BLaER1 (cell line): ENCODE measurements around the gene GNPNAT1.

Experiments
- H3K27ac ChIP-seq: shearing (Covaris generic); formaldehyde crosslinking; 2 replicates; pipeline ENCODE4 v1.8.1; 2022
- H3K27me3 ChIP-seq: shearing (Covaris generic); formaldehyde crosslinking; 2 replicates; pipeline ENCODE4 v1.8.1; 2022
- H3K36me3 ChIP-seq: shearing (Covaris generic); formaldehyde crosslinking; 2 replicates; pipeline ENCODE4 v1.8.1; 2022
- H3K4me1 ChIP-seq: shearing (Covaris generic); formaldehyde crosslinking; 2 replicates; pipeline ENCODE4 v1.8.1; 2022
- H3K4me2 ChIP-seq: shearing (Covaris generic); formaldehyde crosslinking; 2 replicates; pipeline ENCODE4 v1.8.1; 2022
- H3K4me3 ChIP-seq: shearing (Covaris generic); formaldehyde crosslinking; 2 replicates; pipeline ENCODE4 v1.8.1; 2022
- H3K9ac ChIP-seq: shearing (Covaris generic); formaldehyde crosslinking; 2 replicates; pipeline ENCODE4 v1.8.1; 2022
- H3K9me3 ChIP-seq: shearing (Covaris generic); formaldehyde crosslinking; 2 replicates; pipeline ENCODE4 v1.8.1; 2022
- H4K20me1 ChIP-seq: shearing (Covaris generic); formaldehyde crosslinking; 2 replicates; pipeline ENCODE4 v1.8.1; 2022
- Cebpa-rat ChIP-seq: shearing (Covaris generic); IDR thresholded peaks from 2 replicates; pipeline ENCODE4 v1.8.1; 2022

GNPNAT1 gene

DNA sequence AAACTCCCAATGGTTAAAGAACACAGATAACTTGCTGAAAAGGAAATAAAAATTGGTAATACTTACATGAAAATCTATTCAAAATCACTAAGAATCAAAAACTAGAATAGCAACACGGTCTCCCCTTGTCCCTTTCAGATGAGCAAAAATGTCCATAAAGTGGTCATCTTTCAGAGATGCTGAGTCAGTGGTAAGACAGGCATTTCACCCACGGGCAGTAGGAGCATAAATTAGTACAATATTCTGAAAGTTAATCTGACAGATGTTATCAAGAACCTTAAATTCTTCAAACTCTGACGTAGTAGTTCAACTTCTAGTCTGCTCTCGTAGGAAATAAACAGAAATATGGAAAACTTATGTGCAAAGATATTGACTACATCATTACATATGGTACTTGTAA is 33.1 kb upstream of the GNPNAT1 start:
- H3K27ac ChIP-seq, result no peak overlapping the region
- TF ChIP-seq Cebpa-rat, result no peak
- no peak overlapping the region for H3K4me2 ChIP-seq

DNA sequence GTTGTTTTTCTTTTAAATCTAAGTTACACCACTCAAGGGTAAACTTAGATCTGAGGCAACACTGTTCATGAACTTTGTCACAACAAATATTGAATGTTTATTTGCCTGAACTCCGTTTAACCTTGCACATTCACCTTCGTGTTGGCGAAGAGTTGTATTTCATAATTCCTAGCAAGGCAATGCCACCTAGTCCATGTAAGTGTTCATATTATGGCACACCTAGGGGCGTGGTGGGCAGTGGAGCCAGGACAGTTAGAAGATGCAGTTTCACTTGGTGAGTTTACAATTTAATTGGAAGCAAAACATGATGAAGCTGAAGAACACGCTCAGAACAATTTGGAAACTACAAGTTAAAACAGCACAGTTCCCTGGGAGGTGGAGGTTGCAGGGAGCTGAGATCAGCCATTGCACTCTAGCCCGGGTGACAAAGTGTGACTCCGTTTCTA is 30.4 kb upstream of the GNPNAT1 start:
- Histone ChIP-seq H4K20me1 (no peaks in the 10 kb centered on the region), H3K4me2 (no peak overlapping the region), H3K4me3 (no peak overlapping the region), H3K9me3 (no peaks in the 10 kb centered on the region), H3K36me3 (no peaks in the 10 kb centered on the region), H3K9ac (no peak overlapping the region), H3K4me1 (peaks cover 5% of the 10 kb centered on the region; the same call in 1 of the 2 replicates), H3K27ac (no peak overlapping the region), H3K27me3 (no peaks in the 10 kb centered on the region)
- TF ChIP-seq Cebpa-rat, result no peak

More for the DNA sequence above, 33.1 kb upstream of the GNPNAT1 start:
- Histone ChIP-seq H3K27me3 (no peaks in the 10 kb centered on the region), H3K4me3 (no peak overlapping the region), H3K36me3 (no peaks in the 10 kb centered on the region), H4K20me1 (no peaks in the 10 kb centered on the region), H3K4me1 (peaks cover 5% of the 10 kb centered on the region; the same call in 1 of the 2 replicates), H3K9me3 (no peaks in the 10 kb centered on the region), H3K9ac (no peak overlapping the region)

DNA sequence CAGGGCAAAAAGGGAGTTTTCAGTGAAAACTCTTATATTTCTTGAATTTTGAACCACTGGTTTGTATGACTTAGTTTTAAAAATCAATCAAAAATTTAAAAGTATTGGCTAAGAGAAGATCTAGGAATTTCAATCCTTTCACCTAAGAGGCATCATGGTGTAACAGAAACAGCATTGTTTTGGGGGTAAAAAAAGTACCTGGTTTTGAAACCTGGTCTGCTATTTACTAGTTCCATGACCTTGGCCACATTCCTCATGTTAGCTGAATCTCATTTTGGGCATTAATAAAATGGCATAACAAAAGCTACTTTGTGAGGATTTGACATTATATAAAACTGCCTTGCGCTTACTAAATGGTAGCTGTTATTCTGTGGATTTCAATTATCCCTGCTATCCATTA is 16.7 kb upstream of the GNPNAT1 start:
- Histone ChIP-seq H3K4me2 (no peak overlapping the region), H3K36me3 (no peaks in the 10 kb centered on the region)

DNA sequence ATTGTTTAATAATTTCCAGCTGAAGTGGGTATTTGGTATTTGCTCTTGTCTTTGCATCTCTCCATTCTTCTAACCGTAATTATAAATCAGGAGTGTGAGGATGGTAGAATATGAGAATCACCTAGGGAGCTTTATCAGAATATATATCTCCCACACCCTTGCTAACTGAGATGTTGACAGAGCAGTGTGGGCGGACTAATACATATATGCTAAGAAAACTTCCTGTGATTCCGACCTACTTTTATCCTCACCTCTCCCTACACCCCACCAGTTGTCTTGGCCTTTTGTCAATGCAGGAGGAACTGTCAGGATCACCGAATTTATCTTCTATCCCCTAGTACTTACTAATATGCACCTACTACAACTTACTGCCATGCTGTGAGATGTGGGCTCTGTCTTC is 14.7 kb upstream of the GNPNAT1 start:
- no peaks in the 10 kb centered on the region for H3K36me3 ChIP-seq
- H3K4me1 ChIP-seq, result peaks cover 6% of the 10 kb centered on the region
- H3K4me3 ChIP-seq, result no peak overlapping the region
- H3K27ac ChIP-seq, result no peak overlapping the region
- no peaks in the 10 kb centered on the region for H3K27me3 ChIP-seq
- no peaks in the 10 kb centered on the region for H4K20me1 ChIP-seq
- H3K9ac ChIP-seq, result no peak overlapping the region
- TF ChIP-seq Cebpa-rat, result no peak
- no peak overlapping the region for H3K4me2 ChIP-seq
- no peaks in the 10 kb centered on the region for H3K9me3 ChIP-seq

More for the DNA sequence above, 16.7 kb upstream of the GNPNAT1 start:
- no peaks in the 10 kb centered on the region for H3K9me3 ChIP-seq
- no peaks in the 10 kb centered on the region for H3K27me3 ChIP-seq
- H3K27ac ChIP-seq, result no peak overlapping the region
- TF ChIP-seq Cebpa-rat, result no peak
- no peaks in the 10 kb centered on the region for H4K20me1 ChIP-seq
- H3K9ac ChIP-seq, result no peak overlapping the region
- no peaks in the 10 kb centered on the region for H3K4me1 ChIP-seq
- H3K4me3 ChIP-seq, result no peak overlapping the region

DNA sequence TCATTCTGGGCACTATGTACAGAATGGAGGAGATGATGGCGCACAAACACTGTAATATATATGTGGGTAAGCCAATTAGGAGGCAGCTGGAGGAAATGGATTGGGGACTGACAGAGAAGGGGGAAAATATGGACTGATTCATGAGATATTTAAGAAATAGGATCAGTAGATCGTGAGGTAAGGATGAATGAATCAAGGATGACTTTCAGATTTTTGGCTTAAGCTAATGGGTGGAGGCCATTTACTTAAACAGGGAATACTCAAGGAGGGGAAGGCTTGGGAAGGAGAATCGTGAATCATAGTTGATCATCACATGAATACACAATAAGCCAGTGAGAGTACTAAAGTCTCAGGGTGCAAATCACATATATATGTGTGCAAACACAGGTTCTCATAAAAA is 11.2 kb upstream of the GNPNAT1 start:
- no peak overlapping the region for H3K9ac ChIP-seq
- H3K4me2 ChIP-seq, result no peak overlapping the region
- H3K4me3 ChIP-seq, result no peak overlapping the region

DNA sequence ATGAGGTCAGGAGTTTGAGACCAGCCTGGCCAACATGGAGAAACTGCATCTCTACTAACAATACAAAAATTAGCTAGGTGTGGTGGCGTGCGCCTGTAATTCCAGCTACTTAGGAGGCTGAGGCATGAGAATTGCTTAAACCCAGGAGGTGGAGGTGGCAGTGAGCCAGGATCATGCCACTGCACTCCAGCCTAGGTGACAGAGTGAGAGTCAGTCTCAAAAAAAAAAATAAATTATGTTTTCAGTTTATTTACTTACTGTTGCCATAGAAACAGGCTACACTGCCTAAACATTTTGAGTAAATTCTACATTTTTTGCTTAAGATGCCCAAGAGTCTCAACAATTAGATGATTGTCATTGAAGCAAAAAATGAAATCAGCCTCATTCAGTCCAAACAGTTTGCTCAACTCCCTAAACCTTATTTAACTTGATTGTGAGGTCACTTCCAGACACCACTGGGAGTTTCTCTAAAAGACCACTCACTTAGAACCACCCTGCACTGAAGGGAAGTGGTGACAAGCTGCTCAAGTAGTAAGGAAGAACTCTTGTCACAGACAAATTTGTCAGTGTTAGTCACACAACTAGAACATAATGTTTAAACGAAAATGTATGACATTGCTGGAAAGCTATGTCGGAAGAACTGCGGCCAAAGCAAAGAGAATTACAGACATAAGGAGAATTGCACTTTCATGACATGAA is 9.8 kb upstream of the GNPNAT1 start:
- H3K27me3 ChIP-seq, result no peaks in the 10 kb centered on the region
- no peak overlapping the region for H3K9ac ChIP-seq
- no peaks in the 10 kb centered on the region for H3K36me3 ChIP-seq
- no peak overlapping the region for H3K4me3 ChIP-seq
- peaks cover 8% of the 10 kb centered on the region for H3K4me1 ChIP-seq
- no peak overlapping the region for H3K27ac ChIP-seq
- H4K20me1 ChIP-seq, result no peaks in the 10 kb centered on the region
- peaks cover 9% of the 10 kb centered on the region for H3K9me3 ChIP-seq
- peak overlapping the region; percentile 10; the same call in 1 of the 2 replicates for H3K4me2 ChIP-seq
- no peak for TF ChIP-seq Cebpa-rat

More for the DNA sequence above, 11.2 kb upstream of the GNPNAT1 start:
- H3K4me1 ChIP-seq, result peaks cover 8% of the 10 kb centered on the region
- TF ChIP-seq Cebpa-rat, result no peak
- 0 out of 2 replicates have a peak, but pooled peaks cover 2% of the 10 kb centered on the region for H3K9me3 ChIP-seq
- H4K20me1 ChIP-seq, result no peaks in the 10 kb centered on the region
- no peak overlapping the region for H3K27ac ChIP-seq
- H3K36me3 ChIP-seq, result no peaks in the 10 kb centered on the region
- H3K27me3 ChIP-seq, result no peaks in the 10 kb centered on the region

DNA sequence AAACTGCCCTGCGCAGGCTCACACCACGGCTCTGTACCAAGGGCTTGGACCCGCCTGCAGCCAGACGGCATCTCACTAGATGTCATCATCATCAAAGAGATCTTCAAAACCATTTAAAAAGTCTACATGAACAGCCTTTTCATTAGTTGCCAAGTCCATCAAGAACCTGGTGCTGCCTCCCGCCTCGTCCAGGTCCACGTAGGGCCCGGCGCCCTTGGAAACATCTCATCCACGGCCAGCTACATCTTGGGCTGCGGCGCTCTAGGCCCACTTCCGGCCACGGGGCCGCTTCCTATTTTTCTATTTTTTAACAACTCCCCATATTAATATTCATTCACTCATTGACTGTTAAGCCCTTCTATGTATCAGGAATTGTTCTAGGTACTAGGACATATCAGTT is 7.4 kb upstream of the GNPNAT1 start:
- H3K27ac ChIP-seq, result no peak overlapping the region

DNA sequence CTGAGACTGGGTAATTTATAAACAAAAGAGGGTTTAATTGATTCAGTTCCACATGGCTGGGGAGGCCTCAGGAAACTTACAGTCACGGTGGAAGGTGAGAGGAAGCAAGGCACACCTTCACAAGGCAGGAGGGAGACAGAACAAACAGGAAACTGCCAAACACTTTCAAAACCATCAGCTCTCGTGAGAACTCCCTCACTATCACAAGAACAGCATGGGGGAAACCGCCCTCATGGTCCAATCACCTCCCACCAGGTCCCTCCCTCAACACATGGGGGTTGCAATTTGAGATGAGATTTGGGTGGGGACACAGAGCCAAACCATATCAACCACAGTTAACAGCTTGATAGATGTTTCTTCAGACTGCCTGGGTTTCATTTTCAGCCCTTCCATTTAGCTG is 6.2 kb upstream of the GNPNAT1 start:
- H3K4me2 ChIP-seq, result no peak overlapping the region
- peaks cover 8% of the 10 kb centered on the region for H3K4me1 ChIP-seq
- no peak overlapping the region for H3K9ac ChIP-seq
- peaks cover 16% of the 10 kb centered on the region for H3K9me3 ChIP-seq
- TF ChIP-seq Cebpa-rat, result no peak
- H3K4me3 ChIP-seq, result no peak overlapping the region
- no peak overlapping the region for H3K27ac ChIP-seq
- H4K20me1 ChIP-seq, result no peaks in the 10 kb centered on the region
- no peaks in the 10 kb centered on the region for H3K36me3 ChIP-seq
- no peaks in the 10 kb centered on the region for H3K27me3 ChIP-seq

More for the DNA sequence above, 7.4 kb upstream of the GNPNAT1 start:
- Histone ChIP-seq H3K9ac (no peak overlapping the region), H3K4me1 (peaks cover 8% of the 10 kb centered on the region), H3K36me3 (no peaks in the 10 kb centered on the region), H3K27me3 (no peaks in the 10 kb centered on the region), H3K4me3 (no peak overlapping the region), H4K20me1 (no peaks in the 10 kb centered on the region), H3K9me3 (peaks cover 16% of the 10 kb centered on the region), H3K4me2 (no peak overlapping the region)
- no peak for TF ChIP-seq Cebpa-rat

DNA sequence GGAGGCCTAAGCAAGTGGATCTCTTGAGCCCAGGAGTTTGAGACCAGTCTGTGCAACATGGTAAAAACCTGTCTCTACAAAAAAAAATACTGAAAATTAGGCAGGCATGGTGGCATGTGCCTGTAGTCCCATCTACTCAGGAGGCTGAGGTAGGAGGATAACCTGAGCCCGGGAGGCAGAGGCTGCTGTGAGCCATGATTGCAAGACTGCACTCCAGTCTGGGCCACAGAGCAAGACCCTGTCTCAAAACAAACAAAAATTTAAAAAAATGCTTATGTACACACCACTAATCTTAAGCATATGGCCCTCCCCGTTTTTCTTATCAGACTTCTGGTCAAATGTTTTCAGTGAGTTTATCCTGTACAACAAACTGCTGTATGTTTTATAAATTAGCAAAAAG is 1.7 kb upstream of the GNPNAT1 start:
- no peak overlapping the region for H3K4me2 ChIP-seq
- no peak for TF ChIP-seq Cebpa-rat

DNA sequence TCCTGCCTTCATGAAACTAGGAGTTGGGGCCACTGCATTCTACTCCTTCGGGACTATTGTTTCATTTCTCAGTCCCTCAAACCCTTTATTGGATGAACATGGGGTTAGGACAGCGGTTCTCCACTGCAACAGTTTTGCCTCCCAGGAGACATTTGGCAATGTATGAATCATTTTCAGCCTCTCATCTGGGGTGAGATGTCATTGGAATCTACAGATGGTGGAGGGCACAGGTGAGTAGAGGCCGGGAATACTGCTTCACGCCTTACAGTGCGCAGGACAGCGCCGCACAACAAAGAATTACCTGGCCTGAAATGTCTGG is 649 bp upstream of the GNPNAT1 start:
- no peaks in the 10 kb centered on the region for H3K36me3 ChIP-seq
- H4K20me1 ChIP-seq, result peaks cover 18% of the 10 kb centered on the region; the same call in 1 of the 2 replicates
- no peaks in the 10 kb centered on the region for H3K27me3 ChIP-seq
- peak overlapping the region; percentile 80 for H3K4me3 ChIP-seq
- H3K9me3 ChIP-seq, result peaks cover 13% of the 10 kb centered on the region
- H3K27ac ChIP-seq, result no peak overlapping the region; the same call in 1 of the 2 replicates
- no peak overlapping the region for H3K9ac ChIP-seq
- TF ChIP-seq Cebpa-rat, result no peak
- H3K4me1 ChIP-seq, result peaks cover 34% of the 10 kb centered on the region
- H3K4me2 ChIP-seq, result peak overlapping the region; percentile 65

More for the DNA sequence above, 1.7 kb upstream of the GNPNAT1 start:
- Histone ChIP-seq H3K9ac (no peak overlapping the region), H3K4me3 (no peak overlapping the region), H3K9me3 (peaks cover 16% of the 10 kb centered on the region), H3K36me3 (no peaks in the 10 kb centered on the region), H3K27ac (no peak overlapping the region), H4K20me1 (peaks cover 9% of the 10 kb centered on the region; the same call in 1 of the 2 replicates), H3K4me1 (peaks cover 31% of the 10 kb centered on the region), H3K27me3 (no peaks in the 10 kb centered on the region)
